NCI-H1417 treated with DMSO at 0.1 percent for 48 hours (cell line): ENCODE data around the gene TGFB3.
"Not testable (repeated sequence)": the region's sequence is repeated elsewhere in the genome, so short reads cannot be mapped to it uniquely, and the experiment has no call there.

Experiments
- DNase-seq: peaks from one replicate; lab custom pipeline; 2025; lab: John Stamatoyannopoulos, UW

TGFB3 gene

GRCh38 chr14:75981426-75982265, at the start of gene TGFB3:
Gene TGFB3 (minus strand): TSS chr14:75981995. CDS start chr14:75980893, 1,102 bp downstream.
- DNase-seq, result peak; percentile 52

DNA sequence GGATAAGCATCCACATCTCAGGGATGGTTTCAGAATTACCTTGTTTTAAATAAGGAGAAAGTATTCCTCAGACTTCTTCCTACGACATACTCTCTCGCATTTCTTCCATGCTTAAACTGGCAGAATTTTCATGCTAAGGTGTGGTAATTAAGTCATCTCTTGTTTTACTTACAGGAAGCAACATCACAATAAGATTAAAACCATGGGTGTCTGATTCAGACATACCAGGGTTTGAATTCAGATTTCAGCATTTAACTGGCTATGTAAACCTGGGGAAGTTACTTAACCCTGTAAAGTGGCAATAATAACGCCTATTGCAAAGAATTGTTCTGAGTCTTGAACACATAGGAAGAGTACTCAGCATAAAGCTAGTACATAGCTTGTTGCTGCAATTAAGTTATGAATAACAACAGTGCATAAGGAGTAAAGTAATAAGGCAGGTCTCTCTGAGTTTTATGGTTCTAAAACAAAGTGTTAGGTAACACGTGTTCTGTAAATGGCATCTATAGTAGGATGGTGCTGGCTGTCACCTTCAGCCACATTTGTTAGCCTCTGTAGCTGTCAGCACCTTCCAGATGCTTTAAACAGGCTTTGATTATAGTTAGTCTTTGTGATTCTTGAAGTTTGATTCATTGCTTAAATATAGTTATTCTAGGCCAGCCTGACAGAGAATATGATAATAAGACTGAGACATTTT, 42.6 kb upstream of the TGFB3 start:
- no peak for DNase-seq

- DNase-seq, result no peak
Observed at GRCh38 chr14:76023757-76024156, 42.0 kb upstream of the TGFB3 start.

DNA sequence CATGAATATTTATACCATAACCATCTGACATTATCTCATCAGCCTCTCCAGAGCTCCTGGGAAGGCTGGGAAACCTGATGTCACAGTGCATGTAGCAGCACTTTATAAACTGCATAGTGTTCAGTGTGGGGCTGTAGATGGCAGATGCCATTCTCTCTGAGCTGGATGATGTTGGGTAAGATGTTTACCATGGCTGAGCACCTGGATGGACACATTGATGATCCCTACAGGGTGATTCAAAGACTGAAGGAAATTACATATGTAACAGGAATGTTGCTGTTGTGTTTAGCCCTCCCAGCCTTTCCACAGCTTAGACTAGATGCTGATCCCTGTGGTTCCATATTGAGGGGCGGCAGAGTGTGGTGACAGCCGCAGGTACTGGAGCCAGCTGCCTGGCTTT, 41.2 kb upstream of the TGFB3 start:
- no peak for DNase-seq

DNA sequence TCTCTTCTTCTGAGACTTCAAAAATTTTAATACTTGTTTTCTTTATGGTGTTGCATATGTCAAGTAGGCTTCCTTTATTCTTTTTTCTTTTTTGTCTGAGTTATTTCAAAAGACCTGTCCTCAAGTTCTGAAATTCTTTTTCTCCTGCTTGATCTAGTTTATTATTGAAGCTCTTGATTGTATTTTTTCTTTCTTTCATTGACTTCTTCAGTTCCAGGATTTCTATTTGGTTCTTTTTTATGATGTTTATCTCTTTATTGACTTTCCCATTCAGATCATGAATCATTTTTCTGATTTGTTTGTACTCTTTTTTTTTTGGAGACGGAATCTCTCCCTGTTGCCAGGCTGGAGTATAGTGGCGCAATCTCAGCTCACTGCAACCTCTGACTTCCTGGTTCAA, 37.9 kb upstream of the TGFB3 start:
- no peak for DNase-seq

DNA sequence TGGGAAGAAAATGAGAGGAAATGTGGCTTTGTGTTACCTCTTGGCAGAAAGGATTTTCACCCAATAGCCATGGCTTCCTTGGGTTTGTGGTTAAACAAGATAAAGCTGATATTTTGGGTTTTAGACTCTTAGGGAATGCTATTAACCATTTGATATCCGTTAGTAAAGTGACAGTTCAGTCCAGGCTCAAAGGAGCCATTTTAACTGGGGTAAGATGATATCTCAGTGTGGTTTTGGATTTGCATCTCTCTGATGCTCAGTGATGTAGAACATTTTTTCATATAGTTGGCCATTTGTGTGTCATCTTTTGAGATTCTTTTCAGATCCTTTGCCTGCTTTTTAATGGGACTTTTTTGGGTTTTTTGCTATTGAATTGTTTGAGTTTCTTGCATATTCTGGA, 33.9 kb upstream of the TGFB3 start:
- DNase-seq, result no peak

DNA sequence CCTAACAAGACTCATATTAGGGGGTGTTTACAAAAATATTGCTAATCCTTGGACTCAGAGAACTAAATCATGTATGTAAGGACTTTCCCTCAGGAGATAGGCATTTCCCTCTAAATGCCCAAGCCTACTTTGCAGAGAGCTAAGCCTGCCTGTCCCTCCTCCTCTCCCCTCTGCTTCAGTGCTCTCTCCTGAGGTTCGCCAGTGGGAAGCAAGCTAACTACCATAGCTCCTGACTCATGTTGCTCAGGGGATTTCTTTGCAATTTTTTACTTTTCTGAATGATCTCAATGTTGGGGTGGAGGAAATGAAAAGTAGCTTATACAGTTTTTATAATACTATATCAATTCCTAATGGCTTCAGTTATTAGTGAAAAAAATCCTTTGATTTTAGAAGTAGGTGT, 33.4 kb upstream of the TGFB3 start:
- DNase-seq, result no peak

- DNase-seq, result no peak
Observed at GRCh38 chr14:76012354-76012753, 30.6 kb upstream of the TGFB3 start.

DNA sequence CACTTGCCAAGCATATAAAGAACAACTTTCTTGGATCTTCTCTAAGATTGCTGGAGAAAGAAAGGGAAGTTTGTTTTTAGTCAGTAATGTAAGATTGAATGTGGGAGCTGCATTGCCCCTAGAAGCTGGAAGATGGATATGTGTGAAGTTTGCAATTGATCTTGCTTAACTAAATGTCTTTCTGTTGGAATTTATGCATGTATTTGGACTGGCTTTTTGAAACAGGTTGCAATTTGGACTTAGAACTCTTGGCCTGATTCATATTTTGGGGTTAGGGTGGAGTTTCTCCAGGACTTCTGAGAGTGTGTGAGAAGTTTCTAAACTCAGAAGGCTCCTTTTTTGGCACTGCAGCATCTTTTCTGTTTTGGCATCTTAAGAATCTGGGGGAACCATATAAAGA, 30.1 kb upstream of the TGFB3 start:
- no peak for DNase-seq

DNA sequence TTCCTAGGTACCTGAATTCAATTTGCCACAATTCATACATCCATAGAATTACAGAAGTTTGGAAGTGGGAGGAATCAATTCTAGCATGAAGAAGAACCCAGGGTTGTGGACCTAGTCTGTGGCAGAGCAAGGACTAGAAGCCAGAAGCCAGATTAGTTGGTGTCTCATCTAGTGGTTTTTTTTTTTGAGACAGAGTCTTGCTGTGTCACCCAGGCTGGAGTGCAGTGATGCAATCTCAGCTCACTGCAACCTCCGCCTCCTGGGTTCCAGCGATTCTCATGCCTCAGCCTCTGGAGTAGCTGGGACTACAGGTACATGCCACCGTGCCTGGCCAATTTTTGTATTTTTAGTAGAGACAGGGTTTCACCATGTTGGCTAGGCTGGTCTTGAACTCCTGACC, 27.8 kb upstream of the TGFB3 start:
- DNase-seq, result not testable (repeated sequence)

DNA sequence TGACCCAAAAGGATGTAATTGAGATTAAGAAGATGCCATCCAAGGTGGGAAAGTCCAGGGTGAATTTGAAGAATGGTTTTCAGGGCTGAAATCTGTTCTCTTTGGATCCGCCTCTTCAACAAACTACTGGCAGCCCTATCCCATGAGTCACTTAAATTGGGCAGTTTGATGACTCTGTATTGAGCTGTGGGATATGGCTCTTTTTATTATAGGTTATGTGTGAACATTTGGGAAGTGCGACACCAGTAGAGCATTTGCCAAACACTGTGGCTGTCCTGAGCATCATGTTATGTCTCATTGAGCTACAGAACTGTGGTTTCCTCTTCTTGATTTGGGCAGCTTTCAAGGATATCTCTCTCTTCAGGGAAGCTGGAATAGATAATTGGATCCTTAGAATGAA, 26.1 kb upstream of the TGFB3 start:
- DNase-seq, result no peak

GRCh38 chr14:76007379-76007778, 25.6 kb upstream of the TGFB3 start:
- no peak for DNase-seq

DNA sequence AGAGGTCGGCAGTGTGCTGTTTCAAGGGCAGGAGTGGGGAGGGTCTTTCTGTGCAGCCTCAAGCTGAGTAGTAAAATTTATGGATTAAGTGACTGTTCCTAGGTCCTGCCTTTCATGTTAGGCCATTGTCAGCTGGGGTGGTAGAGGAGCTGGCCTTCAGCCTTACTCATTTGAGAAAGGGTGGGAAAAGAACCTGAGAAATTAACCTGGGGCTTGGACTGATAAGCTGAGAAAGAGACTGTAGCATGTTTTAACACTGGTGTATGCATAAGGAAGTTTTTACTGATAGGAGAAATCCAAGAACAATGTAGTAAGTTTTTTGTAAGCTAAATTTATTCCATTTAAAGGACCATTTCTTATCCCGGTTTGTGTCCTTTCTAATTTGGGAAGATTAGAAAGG, 24.5 kb upstream of the TGFB3 start:
- DNase-seq, result no peak

DNA sequence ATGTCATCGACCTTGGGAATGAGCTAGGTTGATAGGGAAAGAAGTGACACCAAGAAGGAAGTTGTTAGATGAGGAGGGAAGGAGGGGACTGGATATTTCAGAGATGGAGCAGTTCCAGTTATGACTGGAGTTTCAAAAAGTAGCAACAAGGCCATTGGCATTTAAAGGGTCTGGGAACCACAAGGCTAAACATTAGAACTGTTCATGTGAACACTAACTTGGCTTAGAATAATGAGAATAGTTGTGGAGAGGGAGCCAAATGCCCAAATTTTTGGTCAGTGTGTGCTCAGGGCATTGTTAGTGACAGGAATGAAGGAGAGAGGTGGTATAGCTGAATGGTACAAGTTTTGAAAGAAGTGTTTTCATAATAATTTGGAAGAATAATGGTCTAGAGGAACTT, 20.6 kb upstream of the TGFB3 start:
- no peak for DNase-seq

DNA sequence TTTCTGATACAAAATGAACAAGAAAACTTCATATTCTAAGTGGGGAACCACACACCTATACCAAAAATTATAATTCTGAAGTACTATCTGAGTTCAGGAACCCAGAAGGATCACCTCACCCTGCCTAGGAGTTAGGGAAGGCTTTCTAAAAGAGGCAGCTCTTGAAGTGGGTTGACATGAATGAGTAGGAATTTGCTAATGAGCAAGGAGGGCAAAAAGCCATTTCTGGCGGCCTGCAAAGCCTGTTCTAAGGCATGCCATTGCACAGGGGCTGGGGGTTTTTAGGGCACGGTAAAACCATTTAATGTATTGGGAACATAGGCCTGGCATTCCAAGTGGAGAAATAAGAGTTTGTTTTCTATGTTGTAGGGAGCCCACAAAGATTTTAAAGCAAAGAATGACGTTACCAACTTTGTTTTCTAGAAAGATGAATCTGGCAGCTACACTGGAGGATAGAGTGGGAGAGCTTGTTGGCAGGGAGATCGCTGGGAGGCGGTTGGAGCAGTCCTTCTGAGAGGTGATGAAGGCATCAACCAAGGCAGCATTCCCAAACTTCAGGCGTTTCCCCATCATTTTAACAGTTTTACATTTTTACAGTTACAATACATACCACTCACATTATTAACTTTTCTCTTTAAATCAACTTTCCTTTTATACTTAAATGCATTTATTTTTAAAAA, 17.9 kb upstream of the TGFB3 start:
- no peak for DNase-seq

- DNase-seq, result no peak
Observed at GRCh38 chr14:75996488-75996887, 14.7 kb upstream of the TGFB3 start.

DNA sequence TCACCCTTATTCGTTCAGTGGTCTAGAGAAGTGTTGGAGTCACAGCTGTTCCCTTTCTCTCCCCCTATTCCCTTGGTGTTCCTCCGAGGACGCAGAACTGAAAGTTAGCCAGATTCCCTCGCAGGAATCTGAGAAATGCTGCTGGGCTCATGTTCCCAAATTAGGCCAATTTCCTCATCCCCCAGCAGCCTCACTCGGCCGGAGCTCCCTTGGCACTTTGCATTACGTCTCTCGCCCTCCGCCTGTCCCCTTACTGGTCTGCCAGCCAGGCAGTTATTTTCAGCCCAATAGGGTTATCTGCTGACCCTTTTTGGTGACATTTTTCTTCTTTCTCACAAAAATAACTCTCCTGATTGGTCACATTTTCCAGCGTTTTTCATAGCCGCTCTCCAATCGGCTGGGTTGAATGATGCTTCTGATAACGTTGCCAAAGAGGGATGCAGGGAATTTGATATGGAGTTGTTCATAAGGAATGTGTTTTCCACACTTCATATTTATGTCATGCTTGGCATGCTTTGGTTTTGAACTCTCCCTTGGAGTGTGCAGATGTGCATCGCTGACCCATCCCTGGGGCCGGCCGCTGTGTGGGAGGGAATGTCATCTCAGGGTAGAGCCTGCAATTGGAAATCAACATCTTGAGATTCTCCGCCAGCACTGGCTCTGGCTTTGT, 13.7 kb upstream of the TGFB3 start:
- DNase-seq, result no peak

- DNase-seq, result no peak
Observed at GRCh38 chr14:75993567-75994041, 11.8 kb upstream of the TGFB3 start.

- no peak for DNase-seq
Observed at GRCh38 chr14:75991753-75992152, 10.0 kb upstream of the TGFB3 start.

- DNase-seq, result no peak
Observed at GRCh38 chr14:75990297-75990696, 8.5 kb upstream of the TGFB3 start.

DNA sequence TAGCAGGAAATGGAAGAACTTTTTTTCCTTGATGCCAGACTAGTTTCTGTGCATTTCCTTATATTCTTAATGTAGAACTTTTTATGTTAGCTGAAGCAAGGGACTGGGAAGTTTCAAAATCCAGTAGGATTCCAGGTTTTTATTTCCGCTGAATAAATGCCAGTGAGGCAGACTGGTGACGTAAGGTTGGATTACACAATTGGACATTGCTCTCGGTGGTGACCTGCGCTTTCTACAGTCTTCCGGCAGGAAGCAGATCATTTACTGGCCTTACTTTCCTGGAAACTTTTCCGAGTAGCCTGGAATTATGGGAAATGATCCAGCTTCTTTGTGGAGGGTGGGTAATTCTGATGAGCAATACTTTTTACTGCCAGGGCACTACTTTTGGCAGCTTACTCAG, 7.3 kb upstream of the TGFB3 start:
- DNase-seq, result no peak
